ENCODE results near the gene SNTG2. TPM values are rescaled to one million over a fixed set of nuclear protein-coding genes. Genes with fewer than 3 reads are reported as not detected.
"Not testable (repeated sequence)": the region's sequence is repeated elsewhere in the genome, so short reads cannot be mapped to it uniquely, and the experiment has no call there.

SNTG2 gene
- total RNA-seq, 1 donor from 2014 or later: not detected

GRCh38 chr2:1078326-1078725 lies 127.7 kb downstream of the SNTG2 start:
- no peaks in the 10 kb centered on the region for H3K4me1 Mint-ChIP-seq
- H3K4me3 Mint-ChIP-seq: no peak overlapping the region
- H3K27me3 Mint-ChIP-seq: no peaks in the 10 kb centered on the region

GRCh38 chr2:1079873-1080799 lies 129.5 kb downstream of the SNTG2 start:
- peak; percentile 37 for DNase-seq

More at GRCh38 chr2:1078326-1078725, 127.7 kb downstream of the SNTG2 start:
- intact Hi-C loops (cut with micrococcal nuclease): no loop called here
- H3K9me3 Mint-ChIP-seq: no peaks in the 10 kb centered on the region
- DNase-seq: peak; percentile 30
- H3K27ac Mint-ChIP-seq: no peak overlapping the region
- H3K36me3 Mint-ChIP-seq (ENCODE audit: low read depth): no peaks in the 10 kb centered on the region

GRCh38 chr2:1081451-1082225 lies 131.0 kb downstream of the SNTG2 start:
- intact Hi-C loops (cut with micrococcal nuclease): no loop called here
- Mint-ChIP-seq H3K9me3 (no peaks in the 10 kb centered on the region), H3K27ac (no peak overlapping the region)

More at GRCh38 chr2:1079873-1080799, 129.5 kb downstream of the SNTG2 start:
- Mint-ChIP-seq H3K36me3 (ENCODE audit: low read depth) (no peaks in the 10 kb centered on the region), H3K9me3 (no peaks in the 10 kb centered on the region), H3K4me3 (no peak overlapping the region), H3K4me1 (no peaks in the 10 kb centered on the region), H3K27ac (no peak overlapping the region), H3K27me3 (no peaks in the 10 kb centered on the region)
- intact Hi-C loops (cut with micrococcal nuclease): no loop called here

GRCh38 chr2:1082456-1083205 lies 132.0 kb downstream of the SNTG2 start:
- intact Hi-C loops (cut with micrococcal nuclease): no loop called here
- Mint-ChIP-seq H3K27ac (no peak overlapping the region), H3K9me3 (no peaks in the 10 kb centered on the region), H3K4me3 (no peak overlapping the region), H3K4me1 (no peaks in the 10 kb centered on the region), H3K36me3 (ENCODE audit: low read depth) (no peaks in the 10 kb centered on the region), H3K27me3 (no peaks in the 10 kb centered on the region)
- peak; percentile 31 for DNase-seq

More at GRCh38 chr2:1081451-1082225, 131.0 kb downstream of the SNTG2 start:
- no peaks in the 10 kb centered on the region for H3K4me1 Mint-ChIP-seq
- H3K36me3 Mint-ChIP-seq (ENCODE audit: low read depth): no peaks in the 10 kb centered on the region
- H3K27me3 Mint-ChIP-seq: no peaks in the 10 kb centered on the region
- DNase-seq: peak; percentile 46
- no peak overlapping the region for H3K4me3 Mint-ChIP-seq

GRCh38 chr2:1088192-1088860 lies 137.7 kb downstream of the SNTG2 start:
- H3K27ac Mint-ChIP-seq: no peak overlapping the region
- no peak overlapping the region for H3K4me3 Mint-ChIP-seq
- no peaks in the 10 kb centered on the region for H3K27me3 Mint-ChIP-seq
- DNase-seq: no peak
- H3K9me3 Mint-ChIP-seq: no peaks in the 10 kb centered on the region
- intact Hi-C loops (cut with micrococcal nuclease): no loop called here
- peaks cover 2% of the 10 kb centered on the region for H3K4me1 Mint-ChIP-seq
- H3K36me3 Mint-ChIP-seq (ENCODE audit: low read depth): no peaks in the 10 kb centered on the region

- Mint-ChIP-seq H3K27me3 (no peaks in the 10 kb centered on the region), H3K36me3 (ENCODE audit: low read depth) (no peaks in the 10 kb centered on the region), H3K4me1 (peaks cover 2% of the 10 kb centered on the region), H3K4me3 (no peak overlapping the region), H3K27ac (no peak overlapping the region), H3K9me3 (no peaks in the 10 kb centered on the region)
- no peak for DNase-seq
- intact Hi-C loops (cut with micrococcal nuclease): no loop called here
Observed at GRCh38 chr2:1088940-1089339, 138.3 kb downstream of the SNTG2 start.

GRCh38 chr2:1091895-1092585 lies 141.4 kb downstream of the SNTG2 start:
- Mint-ChIP-seq H3K27ac (no peak overlapping the region), H3K27me3 (no peaks in the 10 kb centered on the region), H3K4me3 (no peak overlapping the region), H3K4me1 (peaks cover 2% of the 10 kb centered on the region), H3K36me3 (ENCODE audit: low read depth) (no peaks in the 10 kb centered on the region), H3K9me3 (no peaks in the 10 kb centered on the region)
- no peak for DNase-seq
- intact Hi-C loops (cut with micrococcal nuclease): no loop called here

GRCh38 chr2:1093668-1094067 lies 143.0 kb downstream of the SNTG2 start:
- H3K36me3 Mint-ChIP-seq (ENCODE audit: low read depth); intact Hi-C loops (cut with micrococcal nuclease); H3K27ac Mint-ChIP-seq; H3K4me3 Mint-ChIP-seq; H3K9me3 Mint-ChIP-seq; H3K27me3 Mint-ChIP-seq; DNase-seq; H3K4me1 Mint-ChIP-seq: not testable (repeated sequence)

- H3K4me1 Mint-ChIP-seq: peaks cover 2% of the 10 kb centered on the region
- intact Hi-C loops (cut with micrococcal nuclease): no loop called here
- no peaks in the 10 kb centered on the region for H3K36me3 Mint-ChIP-seq (ENCODE audit: low read depth)
- DNase-seq: no peak
- H3K9me3 Mint-ChIP-seq: no peaks in the 10 kb centered on the region
- H3K27me3 Mint-ChIP-seq: no peaks in the 10 kb centered on the region
- H3K4me3 Mint-ChIP-seq: no peak overlapping the region
- H3K27ac Mint-ChIP-seq: no peak overlapping the region
Observed at GRCh38 chr2:1097101-1097500, 146.5 kb downstream of the SNTG2 start.

GRCh38 chr2:1099418-1099817 lies 148.8 kb downstream of the SNTG2 start:
- H3K4me3 Mint-ChIP-seq: no peak overlapping the region
- DNase-seq: no peak
- H3K36me3 Mint-ChIP-seq (ENCODE audit: low read depth): no peaks in the 10 kb centered on the region
- no peaks in the 10 kb centered on the region for H3K9me3 Mint-ChIP-seq
- intact Hi-C loops (cut with micrococcal nuclease): no loop called here
- no peak overlapping the region for H3K27ac Mint-ChIP-seq
- H3K4me1 Mint-ChIP-seq: no peaks in the 10 kb centered on the region
- H3K27me3 Mint-ChIP-seq: no peaks in the 10 kb centered on the region

GRCh38 chr2:1101011-1101782 lies 150.5 kb downstream of the SNTG2 start:
- no peaks in the 10 kb centered on the region for H3K27me3 Mint-ChIP-seq
- DNase-seq: no peak
- no peak overlapping the region for H3K27ac Mint-ChIP-seq

GRCh38 chr2:1101982-1102590 lies 151.4 kb downstream of the SNTG2 start:
- intact Hi-C loops (cut with micrococcal nuclease): no loop called here
- no peaks in the 10 kb centered on the region for H3K4me1 Mint-ChIP-seq
- no peak for DNase-seq
- no peak overlapping the region for H3K27ac Mint-ChIP-seq
- H3K9me3 Mint-ChIP-seq: no peaks in the 10 kb centered on the region
- H3K36me3 Mint-ChIP-seq (ENCODE audit: low read depth): no peaks in the 10 kb centered on the region
- no peaks in the 10 kb centered on the region for H3K27me3 Mint-ChIP-seq
- no peak overlapping the region for H3K4me3 Mint-ChIP-seq

More at GRCh38 chr2:1101011-1101782, 150.5 kb downstream of the SNTG2 start:
- Mint-ChIP-seq H3K9me3 (no peaks in the 10 kb centered on the region), H3K4me3 (no peak overlapping the region), H3K36me3 (ENCODE audit: low read depth) (no peaks in the 10 kb centered on the region), H3K4me1 (no peaks in the 10 kb centered on the region)
- intact Hi-C loops (cut with micrococcal nuclease): no loop called here
